H1 (cell line): ENCODE results near the gene MAGEA9. TPM values are rescaled to one million over a fixed set of nuclear protein-coding genes. Genes with fewer than 3 reads are reported as not detected.

ENCODE experiments used
- polyA plus RNA-seq, 7 experiments: library from polyadenylated mRNA; depleted of rRNA in 3 of 7; stranded (reverse) in 5 of 7; unstranded in 2 of 7; fragments of >200 nt in 5 of 7; fragments of 200-250 nt in 2 of 7; gene quantifications; 1 replicate in 5 of 7; 2 replicates in 1 of 7; 4 replicates in 1 of 7; pipeline versions ENCODE4 v1.2.1 to v1.2.3, GENCODE V29; 2011 to 2013; ENCODE audit warnings: missing spikeins in 2 of 7, mixed read lengths in 2 of 7
- total RNA-seq: library from RNA; stranded (reverse); fragmentation: NEBNext Ultra II Directional; extraction: Animal tissue kit (Norgen Biotek cat#: 25700); gene quantifications from 2 replicates; pipeline ENCODE4 v1.2.1, GENCODE V29; 2021
- TF ChIP-seq, protein P1 (sequence below): IDR thresholded peaks from 2 replicates; pipeline ENCODE4 v1.6.1; 2012; ENCODE audit warnings: low read length, inconsistent platforms

MAGEA9 gene
- total and polyA plus RNA-seq, 2 of the 8 experiments (the other 6 are each of a cell fraction or from before 2014, with no cell fraction given): not detected

DNA sequence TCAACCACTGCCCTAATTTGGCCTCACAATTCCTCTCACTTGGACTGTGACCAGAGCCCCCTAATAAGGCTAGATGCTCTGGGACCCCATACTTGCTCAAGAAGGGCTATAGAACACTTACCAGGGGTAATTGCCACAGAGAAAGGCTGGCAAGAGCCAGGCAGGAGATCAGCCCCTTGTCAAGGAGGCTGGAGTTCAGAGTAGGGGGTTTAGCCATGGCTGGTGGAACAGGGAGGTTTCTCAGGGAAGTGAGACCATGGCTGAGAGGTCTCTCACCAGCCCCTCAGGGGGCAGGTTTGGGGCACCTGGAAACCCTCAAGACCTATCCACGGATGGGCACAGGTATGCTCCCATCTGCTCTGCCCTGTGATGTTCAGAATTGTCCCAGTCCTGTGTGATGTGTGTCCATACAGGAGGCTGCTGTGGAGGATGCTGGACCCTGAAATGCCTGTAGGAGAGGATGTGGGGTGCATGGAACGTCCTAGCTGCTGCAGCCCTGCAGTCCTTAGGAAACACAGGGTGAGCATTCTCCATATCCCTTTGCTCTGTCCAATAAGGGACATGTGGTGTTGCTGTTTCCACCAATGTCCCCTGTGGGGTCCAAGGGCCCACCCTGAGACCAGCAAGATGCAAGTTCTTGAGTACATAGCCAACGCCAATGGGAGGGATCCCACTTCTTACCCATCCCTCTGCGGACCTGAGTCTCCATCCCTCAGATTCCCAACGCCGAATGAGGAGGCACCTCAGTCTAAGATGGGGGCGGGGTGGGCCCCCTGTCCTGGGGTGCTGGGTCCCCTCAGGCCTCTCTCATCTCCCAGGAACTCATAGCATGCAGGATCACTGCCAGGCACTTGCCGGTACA, 24.3 kb upstream of the MAGEA9 start (continued):
- TF ChIP-seq, protein P1, sequence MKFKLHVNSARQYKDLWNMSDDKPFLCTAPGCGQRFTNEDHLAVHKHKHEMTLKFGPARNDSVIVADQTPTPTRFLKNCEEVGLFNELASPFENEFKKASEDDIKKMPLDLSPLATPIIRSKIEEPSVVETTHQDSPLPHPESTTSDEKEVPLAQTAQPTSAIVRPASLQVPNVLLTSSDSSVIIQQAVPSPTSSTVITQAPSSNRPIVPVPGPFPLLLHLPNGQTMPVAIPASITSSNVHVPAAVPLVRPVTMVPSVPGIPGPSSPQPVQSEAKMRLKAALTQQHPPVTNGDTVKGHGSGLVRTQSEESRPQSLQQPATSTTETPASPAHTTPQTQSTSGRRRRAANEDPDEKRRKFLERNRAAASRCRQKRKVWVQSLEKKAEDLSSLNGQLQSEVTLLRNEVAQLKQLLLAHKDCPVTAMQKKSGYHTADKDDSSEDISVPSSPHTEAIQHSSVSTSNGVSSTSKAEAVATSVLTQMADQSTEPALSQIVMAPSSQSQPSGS: no peak
